ENCODE data around the gene TUBB2A.

TUBB2A gene

GRCh38 chr6:3117912-3118352 is 39.4 kb downstream of the TUBB2A start:
- no peak for DNase-seq

GRCh38 chr6:3114377-3114776 is 43.0 kb downstream of the TUBB2A start:
- DNase-seq, result no peak

- no peak for DNase-seq
These were observed 47.6 kb downstream of the TUBB2A start for GRCh38 chr6:3109761-3110160.

GRCh38 chr6:3108746-3109414 is 48.5 kb downstream of the TUBB2A start:
- no peak for DNase-seq

Data from GDM1 (cell line).